Measurements from ENCODE around the gene ERVV-1. TPM values are rescaled to one million over a fixed set of nuclear protein-coding genes. Genes with fewer than 3 reads are reported as not detected.

ERVV-1 gene
- polyA plus RNA-seq, 2 of the 4 experiments (the other 2 are of a cell fraction) = not detected

GRCh38 chr19:53002479-53002878 lies 11.2 kb upstream of the ERVV-1 start (continued):
- TF ChIP-seq TP53 (CRISPR knock-in tag; IDR thresholded peaks at IDR 0.05) (no peak), CEBPB (IDR thresholded peaks at IDR 0.05) (no peak), E2F6 (IDR thresholded peaks at IDR 0.05; ENCODE audit: borderline replicate concordance, low read depth) (no peak), MAFK (IDR thresholded peaks at IDR 0.05; ENCODE audit: partially characterized antibody) (no peak), EHF (CRISPR knock-in tag; IDR thresholded peaks at IDR 0.05) (no peak), RFX5 (IDR thresholded peaks at IDR 0.05) (no peak), BHLHE40 (IDR thresholded peaks at IDR 0.05; ENCODE audit: low read depth, low read length) (no peak), HMGXB4 (CRISPR knock-in tag; IDR thresholded peaks at IDR 0.05; ENCODE audit: borderline replicate concordance) (no peak), NPAS2 (CRISPR knock-in tag; IDR thresholded peaks at IDR 0.05; ENCODE audit: borderline replicate concordance) (no peak)

- no peak overlapping the region for H3K4me3 ChIP-seq
- no peak for TF ChIP-seq ZC3H11A (IDR thresholded peaks at IDR 0.05)
- TF ChIP-seq NR3C1 (IDR thresholded peaks at IDR 0.05) = no peak
- no peak for TF ChIP-seq ZSCAN20 (CRISPR knock-in tag; IDR thresholded peaks at IDR 0.05)
- TF ChIP-seq HEYL (CRISPR knock-in tag; IDR thresholded peaks at IDR 0.05) = no peak
- no peak for TF ChIP-seq POLR2A (IDR thresholded peaks at IDR 0.05; ENCODE audit: low read length)
- no peak for TF ChIP-seq CHD4 (IDR thresholded peaks at IDR 0.05; ENCODE audit: borderline replicate concordance)
- DNase-seq (ENCODE audit: low read depth in 1 of 2, low spot score in 1 of 2) (no peak), FAIRE-seq (no peak), ATAC-seq (no peak)
- no peak overlapping the region for H3K4me2 ChIP-seq
- WGBS (ENCODE audit: missing lambda C conversion rate) = 49% methylated on average over 5 of the region's 5 CpGs
- ChIA-PET POLR2A (no interaction called here), CTCF (interaction anchor here (0.6 kb wide), 1 partner anchor 120 kb away, joined by 4 read pairs; no protein-coding TSS in a partner anchor)
- H3K9me3 ChIP-seq = peaks cover 64% of the 10 kb centered on the region; the same call in 2 of the 3 replicates
- no peak overlapping the region for H3K27ac ChIP-seq
- no peaks in the 10 kb centered on the region for H3K4me1 ChIP-seq
Observed at GRCh38 chr19:53004242-53004641, 9.5 kb upstream of the ERVV-1 start.

GRCh38 chr19:53007200-53007599 lies 6.5 kb upstream of the ERVV-1 start:
- Histone ChIP-seq H3K27ac (no peak overlapping the region), H3K4me3 (no peak overlapping the region), H3K4me2 (no peak overlapping the region), H3K9me3 (peaks cover 73% of the 10 kb centered on the region), H3K4me1 (no peaks in the 10 kb centered on the region)
- CTCF ChIA-PET = no interaction called here
- FAIRE-seq = no peak
- POLR2A ChIA-PET = no interaction called here
- TF ChIP-seq JUN (IDR thresholded peaks at IDR 0.05) = no peak
- TF ChIP-seq, protein P1, sequence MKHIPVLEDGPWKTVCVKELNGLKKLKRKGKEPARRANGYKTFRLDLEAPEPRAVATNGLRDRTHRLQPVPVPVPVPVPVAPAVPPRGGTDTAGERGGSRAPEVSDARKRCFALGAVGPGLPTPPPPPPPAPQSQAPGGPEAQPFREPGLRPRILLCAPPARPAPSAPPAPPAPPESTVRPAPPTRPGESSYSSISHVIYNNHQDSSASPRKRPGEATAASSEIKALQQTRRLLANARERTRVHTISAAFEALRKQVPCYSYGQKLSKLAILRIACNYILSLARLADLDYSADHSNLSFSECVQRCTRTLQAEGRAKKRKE (CRISPR knock-in tag; IDR thresholded peaks at IDR 0.05; ENCODE audit: low read depth) = no peak
- 8% methylated on average over 7 of the region's 7 CpGs for WGBS (ENCODE audit: missing lambda C conversion rate)
- no peak for ATAC-seq
- no peak for DNase-seq (ENCODE audit: low read depth in 1 of 2, low spot score in 1 of 2)

GRCh38 chr19:53007606-53008005 lies 6.1 kb upstream of the ERVV-1 start:
- FAIRE-seq = no peak
- no peak overlapping the region for H3K4me2 ChIP-seq
- ChIA-PET CTCF (no interaction called here), POLR2A (no interaction called here)
- no peak for ATAC-seq
- no peak overlapping the region for H3K4me3 ChIP-seq
- H3K4me1 ChIP-seq = no peaks in the 10 kb centered on the region
- 0% methylated on average over 5 of the region's 5 CpGs for whole genome bisulfite sequencing (ENCODE audit: missing lambda C conversion rate)
- H3K27ac ChIP-seq = no peak overlapping the region
- peaks cover 73% of the 10 kb centered on the region for H3K9me3 ChIP-seq
- no peak for DNase-seq (ENCODE audit: low read depth in 1 of 2, low spot score in 1 of 2)
- no peak for TF ChIP-seq RAD21 (conservative IDR thresholded peaks at IDR 0.05 in 1 of 2, IDR thresholded peaks at IDR 0.05 in 1 of 2)
- no peak for TF ChIP-seq MAFK (IDR thresholded peaks at IDR 0.05; ENCODE audit: partially characterized antibody)
- no peak for TF ChIP-seq JUNB (IDR thresholded peaks at IDR 0.05)
- no peak for TF ChIP-seq BCL3 (IDR thresholded peaks at IDR 0.05)
- no peak for TF ChIP-seq RARB (CRISPR knock-in tag; IDR thresholded peaks at IDR 0.05)
- TF ChIP-seq HOXA7 (CRISPR knock-in tag; IDR thresholded peaks at IDR 0.05) = no peak
- no peak for TF ChIP-seq CBX8 (IDR thresholded peaks at IDR 0.05)
- TF ChIP-seq CHD4 (IDR thresholded peaks at IDR 0.05; ENCODE audit: borderline replicate concordance) = no peak
- no peak for TF ChIP-seq EP300 (IDR thresholded peaks at IDR 0.05)
- TF ChIP-seq HOXB13 (CRISPR knock-in tag; IDR thresholded peaks at IDR 0.05; ENCODE audit: low read depth) = no peak
- TF ChIP-seq, protein P2, sequence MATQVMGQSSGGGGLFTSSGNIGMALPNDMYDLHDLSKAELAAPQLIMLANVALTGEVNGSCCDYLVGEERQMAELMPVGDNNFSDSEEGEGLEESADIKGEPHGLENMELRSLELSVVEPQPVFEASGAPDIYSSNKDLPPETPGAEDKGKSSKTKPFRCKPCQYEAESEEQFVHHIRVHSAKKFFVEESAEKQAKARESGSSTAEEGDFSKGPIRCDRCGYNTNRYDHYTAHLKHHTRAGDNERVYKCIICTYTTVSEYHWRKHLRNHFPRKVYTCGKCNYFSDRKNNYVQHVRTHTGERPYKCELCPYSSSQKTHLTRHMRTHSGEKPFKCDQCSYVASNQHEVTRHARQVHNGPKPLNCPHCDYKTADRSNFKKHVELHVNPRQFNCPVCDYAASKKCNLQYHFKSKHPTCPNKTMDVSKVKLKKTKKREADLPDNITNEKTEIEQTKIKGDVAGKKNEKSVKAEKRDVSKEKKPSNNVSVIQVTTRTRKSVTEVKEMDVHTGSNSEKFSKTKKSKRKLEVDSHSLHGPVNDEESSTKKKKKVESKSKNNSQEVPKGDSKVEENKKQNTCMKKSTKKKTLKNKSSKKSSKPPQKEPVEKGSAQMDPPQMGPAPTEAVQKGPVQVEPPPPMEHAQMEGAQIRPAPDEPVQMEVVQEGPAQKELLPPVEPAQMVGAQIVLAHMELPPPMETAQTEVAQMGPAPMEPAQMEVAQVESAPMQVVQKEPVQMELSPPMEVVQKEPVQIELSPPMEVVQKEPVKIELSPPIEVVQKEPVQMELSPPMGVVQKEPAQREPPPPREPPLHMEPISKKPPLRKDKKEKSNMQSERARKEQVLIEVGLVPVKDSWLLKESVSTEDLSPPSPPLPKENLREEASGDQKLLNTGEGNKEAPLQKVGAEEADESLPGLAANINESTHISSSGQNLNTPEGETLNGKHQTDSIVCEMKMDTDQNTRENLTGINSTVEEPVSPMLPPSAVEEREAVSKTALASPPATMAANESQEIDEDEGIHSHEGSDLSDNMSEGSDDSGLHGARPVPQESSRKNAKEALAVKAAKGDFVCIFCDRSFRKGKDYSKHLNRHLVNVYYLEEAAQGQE (IDR thresholded peaks at IDR 0.05) = no peak

Measured in A549 (cell line).